GM12892 (cell line): ENCODE measurements around the gene CHRNA5.
"Not testable (repeated sequence)": the region's sequence is repeated elsewhere in the genome, so short reads cannot be mapped to it uniquely, and the experiment has no call there.

Source experiments
- POLR2A ChIP-seq: IDR thresholded peaks from 2 replicates; pipeline ENCODE4 v1.6.1; 2011; ENCODE audit warnings: low read depth, low read length, control low read depth
- POLR2AphosphoS5 ChIP-seq: IDR thresholded peaks from 2 replicates; pipeline ENCODE4 v1.6.1; 2011; ENCODE audit warnings: low read depth, low read length, control low read depth
- TAF1 ChIP-seq: IDR thresholded peaks from 2 replicates; pipeline ENCODE4 v1.6.1; 2011; ENCODE audit warnings: low read depth, mild to moderate bottlenecking, control low read depth, low read length, borderline replicate concordance

GRCh38 chr15:78560201-78560600, 5.1 kb upstream of the CHRNA5 start:
- not testable (repeated sequence) for TF ChIP-seq POLR2AphosphoS5, POLR2A, TAF1
